Spleen (tissue), 11 donors: ENCODE results near the gene KCNJ9. TPM values are rescaled to one million over a fixed set of nuclear protein-coding genes. Genes with fewer than 3 reads are reported as not detected.

Source experiments
- DNase-seq: peaks from one replicate; pipeline ENCODE4 v3.0.0-alpha.2; 2020
- H3K27ac ChIP-seq, 8 donors: fragments of 200-600 bp; sonication (generic) in 7 of 8; 1 replicate in 4 of 8; 2 replicates in 4 of 8; pipeline versions ENCODE4 v1.5.0 to v1.8.0; 2016 to 2021; ENCODE audit warnings: inconsistent platforms in 4 of 8, mild to moderate bottlenecking in 4 of 8, moderate library complexity in 1 of 8
- H3K27me3 ChIP-seq, 7 donors: fragments of 200-600 bp; sonication (generic) in 6 of 7; replicated peaks in 1 of 7; 1 replicate in 4 of 7; 2 replicates in 3 of 7; pipeline versions ENCODE4 v1.5.0 to v1.8.0; 2016 to 2021; ENCODE audit warnings: inconsistent platforms in 3 of 7, mild to moderate bottlenecking in 1 of 7
- H3K36me3 ChIP-seq, 6 donors: fragments of 200-600 bp; sonication (generic) in 5 of 6; 1 replicate in 4 of 6; 2 replicates in 2 of 6; pipeline versions ENCODE4 v1.5.0 to v1.8.0; 2016 to 2021; ENCODE audit warnings: inconsistent platforms in 2 of 6
- H3K4me1 ChIP-seq, 6 donors: fragments of 200-600 bp; sonication (generic) in 5 of 6; 1 replicate in 3 of 6; 2 replicates in 3 of 6; pipeline versions ENCODE4 v1.5.0 to v1.8.0; 2016 to 2021; ENCODE audit warnings: inconsistent platforms in 3 of 6
- H3K4me3 ChIP-seq, 8 donors: fragments of 200-600 bp; sonication (generic) in 7 of 8; 1 replicate in 4 of 8; 2 replicates in 4 of 8; pipeline versions ENCODE4 v1.5.0 to v1.8.0; 2016 to 2021; ENCODE audit warnings: inconsistent platforms in 4 of 8, mild to moderate bottlenecking in 4 of 8, moderate library complexity in 2 of 8
- H3K9me3 ChIP-seq, 8 donors: fragments of 200-600 bp; sonication (generic) in 7 of 8; 1 replicate in 4 of 8; 2 replicates in 4 of 8; pipeline versions ENCODE4 v1.5.0 to v1.8.0; 2016 to 2021; ENCODE audit warnings: inconsistent platforms in 4 of 8
- POLR2A ChIP-seq, 3 donors: fragments of 450-650 bp; IDR thresholded peaks; one replicate each; pipeline ENCODE4 v1.5.1; 2017; ENCODE audit warnings: antibody characterized with exemption in 3 of 3, mild to moderate bottlenecking in 1 of 3
- POLR2AphosphoS5 ChIP-seq, 3 donors: sonication (generic); formaldehyde crosslinking; IDR thresholded peaks; one replicate each; pipeline ENCODE4 v1.5.1; 2017; ENCODE audit warnings: antibody characterized with exemption in 3 of 3
- WGBS, 5 donors: extraction: QIAGEN DNeasy Blood & Tissue Kit in 3 of 5; methylation state at CpG; one replicate each; pipeline versions ENCODE4 v1.1.5 to v1.1.7; 2013 to 2018; 5-methylcytosine and 5-hydroxymethylcytosine counted together
- intact Hi-C: fragments of 100-400 bp; cut with DNase I; formaldehyde crosslinking; loops from one replicate; pipeline ENCODE4 v1.15.0; 2023; ENCODE audit warnings: low total_unique reads
- polyA plus RNA-seq, 3 donors: library from polyadenylated mRNA; stranded (reverse); fragments of 200-250 nt; gene quantifications; one replicate each; pipeline ENCODE4 v1.2.1, GENCODE V29; 2013
- total RNA-seq, 7 donors: library from RNA; depleted of rRNA in 3 of 7; stranded (reverse); fragments of >200 nt in 3 of 7; fragmentation: NEBNext Ultra II Directional in 4 of 7; extraction: Animal tissue kit (Norgen Biotek cat#: 25700) in 4 of 7; gene quantifications; one replicate each; pipeline versions ENCODE4 v1.1.0 to v1.2.1, GENCODE V29; 2016 to 2021
- TF ChIP-seq, protein P1 (sequence below), 11 experiments: fragments of 200-600 bp in 7 of 11; fragments of 450-650 bp in 4 of 11; sonication (generic) in 4 of 11; IDR thresholded peaks in 8 of 11; conservative IDR thresholded peaks in 3 of 11; 1 replicate in 7 of 11; 2 replicates in 4 of 11; pipeline versions ENCODE4 v1.4.0 to v1.8.0; 2016 to 2021; ENCODE audit warnings: antibody characterized with exemption in 11 of 11, inconsistent platforms in 4 of 11, mild to moderate bottlenecking in 1 of 11
- donor health status: healthy with polysubstance abuse.
- donor health status: DM: no; HTN: no; CAD: no; lungs with moderate emphysema.
- donor health status: DM: no; HTN: no; CAD: no.
- donor health status: Bipolar disorder and iron deficiency.
- donor health status: healthy.
- donor health status: DM: no; HTN: no; CAD: no.
- donor health status: DM: yes; HTN: yes; CAD: no.

The KCNJ9 gene
- total and polyA plus RNA-seq, 10 donors, result not detected

DNA sequence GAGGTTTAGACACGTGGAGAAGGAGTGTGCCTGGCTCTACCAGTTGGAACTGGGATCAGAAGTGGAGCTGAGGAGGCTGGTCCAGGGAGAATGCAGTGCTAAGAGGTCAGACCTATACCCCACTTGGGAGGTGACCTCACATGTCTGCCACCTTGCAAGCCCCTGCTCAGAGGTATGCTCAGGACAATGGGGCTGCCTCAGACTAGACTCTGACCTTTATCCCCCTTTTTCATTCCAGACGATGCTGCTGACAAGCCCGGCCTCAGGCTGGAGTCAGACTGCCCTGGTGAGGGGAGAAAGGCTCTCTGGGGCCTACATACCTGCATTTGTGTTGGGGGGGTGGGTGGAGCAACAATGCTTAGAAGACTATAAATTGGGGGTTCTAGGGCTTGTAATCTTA, 16.6 kb upstream of the KCNJ9 start:
- Histone ChIP-seq H3K36me3 (no peaks in the 10 kb centered on the region), H3K4me1 (peaks cover 0 to 19% (median 2%) of the 10 kb centered on the region in 6 donors), H3K27ac (no peak overlapping the region), H3K27me3 (peaks cover 0 to 36% (median 0%) of the 10 kb centered on the region in 7 donors), H3K4me3 (no peak overlapping the region), H3K9me3 (no peaks in the 10 kb centered on the region)
- DNase-seq, result no peak
- 69 to 82% (median 78%) methylated on average over 3 of the region's 3 CpGs for WGBS, 5 donors
- intact Hi-C loops, result no loop called here
- TF ChIP-seq POLR2A (IDR thresholded peaks at IDR 0.05) (no peak), POLR2AphosphoS5 (IDR thresholded peaks at IDR 0.05) (no peak)
- TF ChIP-seq, protein P1, sequence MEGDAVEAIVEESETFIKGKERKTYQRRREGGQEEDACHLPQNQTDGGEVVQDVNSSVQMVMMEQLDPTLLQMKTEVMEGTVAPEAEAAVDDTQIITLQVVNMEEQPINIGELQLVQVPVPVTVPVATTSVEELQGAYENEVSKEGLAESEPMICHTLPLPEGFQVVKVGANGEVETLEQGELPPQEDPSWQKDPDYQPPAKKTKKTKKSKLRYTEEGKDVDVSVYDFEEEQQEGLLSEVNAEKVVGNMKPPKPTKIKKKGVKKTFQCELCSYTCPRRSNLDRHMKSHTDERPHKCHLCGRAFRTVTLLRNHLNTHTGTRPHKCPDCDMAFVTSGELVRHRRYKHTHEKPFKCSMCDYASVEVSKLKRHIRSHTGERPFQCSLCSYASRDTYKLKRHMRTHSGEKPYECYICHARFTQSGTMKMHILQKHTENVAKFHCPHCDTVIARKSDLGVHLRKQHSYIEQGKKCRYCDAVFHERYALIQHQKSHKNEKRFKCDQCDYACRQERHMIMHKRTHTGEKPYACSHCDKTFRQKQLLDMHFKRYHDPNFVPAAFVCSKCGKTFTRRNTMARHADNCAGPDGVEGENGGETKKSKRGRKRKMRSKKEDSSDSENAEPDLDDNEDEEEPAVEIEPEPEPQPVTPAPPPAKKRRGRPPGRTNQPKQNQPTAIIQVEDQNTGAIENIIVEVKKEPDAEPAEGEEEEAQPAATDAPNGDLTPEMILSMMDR (IDR thresholded peaks at IDR 0.05 in 8 of 11, conservative IDR thresholded peaks at IDR 0.05 in 3 of 11), result no peak

DNA sequence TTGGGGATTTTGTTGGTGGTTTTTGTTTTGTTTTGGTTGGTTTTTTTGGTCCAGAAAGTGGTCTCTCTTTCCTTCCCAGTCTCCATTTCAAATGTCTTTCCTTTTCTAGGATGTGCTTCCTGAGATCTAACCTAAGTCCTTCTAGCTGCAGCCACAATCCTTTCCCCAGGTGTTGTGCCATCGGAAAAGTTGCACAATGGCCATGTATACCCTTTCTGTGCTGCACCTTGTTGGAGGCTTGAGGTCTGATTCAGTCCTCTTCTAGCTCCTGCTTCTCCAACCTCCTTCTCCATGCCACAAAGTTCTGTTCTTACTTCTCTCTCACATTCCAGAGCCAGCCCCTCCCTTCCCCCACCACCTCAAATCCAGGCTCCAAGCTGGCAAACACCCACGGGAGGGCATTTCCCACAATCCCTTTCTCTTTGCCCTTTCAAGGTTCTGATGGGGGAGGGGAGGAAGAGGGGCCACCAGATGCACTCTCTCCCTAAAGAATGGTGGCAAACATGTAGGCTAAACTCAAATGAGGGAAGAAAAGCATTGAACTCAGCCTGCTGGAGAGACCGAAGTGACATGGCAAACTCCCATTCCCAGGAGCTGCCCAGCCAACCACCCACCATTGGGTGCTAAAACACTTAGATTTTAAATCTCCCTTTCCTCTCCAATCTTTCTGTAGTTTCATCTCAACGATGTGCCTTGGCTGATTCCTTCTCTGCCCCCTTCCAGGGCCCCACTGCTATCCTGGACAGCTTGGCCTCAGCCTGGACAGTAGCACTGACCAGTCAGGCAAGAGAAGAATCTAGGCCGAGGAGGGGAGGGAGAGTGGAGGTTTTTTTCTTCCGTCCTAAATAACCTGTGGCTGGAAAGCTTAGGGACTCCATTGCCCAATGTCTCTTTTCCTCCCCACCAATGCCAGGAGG, 14.3 kb upstream of the KCNJ9 start:
- no peak for TF ChIP-seq POLR2A (IDR thresholded peaks at IDR 0.05)
- TF ChIP-seq, protein P1 (IDR thresholded peaks at IDR 0.05 in 8 of 11, conservative IDR thresholded peaks at IDR 0.05 in 3 of 11), result no peak
- no peak for TF ChIP-seq POLR2AphosphoS5 (IDR thresholded peaks at IDR 0.05)
- H3K9me3 ChIP-seq, result no peaks in the 10 kb centered on the region
- no peaks in the 10 kb centered on the region for H3K36me3 ChIP-seq
- 52 to 64% (median 60%) methylated on average over 6 of the region's 6 CpGs for WGBS, 5 donors
- no peak overlapping the region for H3K4me3 ChIP-seq
- H3K27ac ChIP-seq, result peak overlapping the region in 3 of 8 donors; percentile 23 to 41 (median 27)
- H3K27me3 ChIP-seq, result peaks cover 0 to 39% (median 0%) of the 10 kb centered on the region in 7 donors
- intact Hi-C loops, result no loop called here
- H3K4me1 ChIP-seq, result peaks cover 3 to 40% (median 14%) of the 10 kb centered on the region in 6 donors
- DNase-seq, result no peak

DNA sequence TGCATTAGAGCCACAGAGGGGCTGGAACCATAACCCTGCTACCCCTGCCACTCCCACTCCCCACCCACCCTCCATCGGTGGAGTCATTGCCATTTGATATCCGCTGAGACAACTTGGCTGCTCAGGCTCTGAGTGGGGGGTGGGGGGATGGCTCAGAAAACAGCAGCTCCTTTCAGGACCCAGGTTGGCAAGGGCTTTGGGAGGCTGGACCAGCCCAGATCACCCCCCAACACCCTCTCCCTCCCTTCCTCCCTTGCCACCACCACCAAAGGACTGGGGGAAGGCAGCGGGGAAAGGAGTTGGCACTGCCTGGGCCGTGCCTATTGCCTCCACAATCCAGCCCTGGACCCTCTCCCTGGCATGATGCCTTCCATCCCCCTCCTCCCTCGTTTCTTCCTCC, 13.1 kb upstream of the KCNJ9 start:
- WGBS, 5 donors, result 65 to 83% (median 68%) methylated on average over 5 of the region's 5 CpGs
- H3K36me3 ChIP-seq, result no peaks in the 10 kb centered on the region
- no peaks in the 10 kb centered on the region for H3K9me3 ChIP-seq
- intact Hi-C loops, result no loop called here
- no peak for TF ChIP-seq POLR2AphosphoS5 (IDR thresholded peaks at IDR 0.05)
- TF ChIP-seq, protein P1 (IDR thresholded peaks at IDR 0.05 in 8 of 11, conservative IDR thresholded peaks at IDR 0.05 in 3 of 11), result no peak
- TF ChIP-seq POLR2A (IDR thresholded peaks at IDR 0.05), result no peak
- no peak for DNase-seq
- peak overlapping the region in 1 of 8 donors; percentile 27 for H3K27ac ChIP-seq
- peak overlapping the region in 2 of 8 donors; percentile 63 to 74 for H3K4me3 ChIP-seq
- H3K4me1 ChIP-seq, result peaks cover 3 to 40% (median 14%) of the 10 kb centered on the region in 6 donors
- peaks cover 0 to 33% (median 0%) of the 10 kb centered on the region in 7 donors for H3K27me3 ChIP-seq
